ENCODE results near the gene BCS1L. TPM values are rescaled to one million over a fixed set of nuclear protein-coding genes. Genes with fewer than 3 reads are reported as not detected.
"Not testable (repeated sequence)": the region's sequence is repeated elsewhere in the genome, so short reads cannot be mapped to it uniquely, and the experiment has no call there.

BCS1L gene
- polyA plus RNA-seq, 1 of the 3 experiments (the other 2 are of a cell fraction), result 47.5 TPM

DNA sequence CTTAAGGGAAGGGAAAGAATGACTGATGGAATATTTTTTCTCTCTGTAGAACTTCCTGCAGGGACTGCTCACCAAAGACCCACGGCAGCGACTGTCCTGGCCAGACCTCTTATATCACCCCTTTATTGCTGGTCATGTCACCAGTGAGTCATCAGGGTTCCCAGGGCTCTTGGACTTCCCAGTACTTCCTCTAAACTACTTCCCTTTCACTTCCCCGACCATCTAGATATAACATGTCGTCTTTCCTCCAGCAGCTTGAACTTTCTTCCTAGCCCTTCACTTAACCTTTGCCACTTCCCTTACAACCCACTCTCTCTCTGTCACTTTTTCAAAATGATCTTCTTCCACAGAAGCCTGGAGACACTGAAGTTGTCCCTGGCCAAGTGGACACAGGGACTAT is 19.6 kb downstream of the BCS1L start:
- Histone ChIP-seq H3K9me2 (no peaks in the 10 kb centered on the region), H3F3A (replicated peaks; ENCODE audit: insufficient read depth) (peaks cover 12% of the 10 kb centered on the region), H3K4me3 (ENCODE audit: low read depth in 2 of 2, low read length in 1 of 2) (no peak overlapping the region), H4K20me1 (ENCODE audit: insufficient read depth) (no peaks in the 10 kb centered on the region), H3K79me2 (ENCODE audit: insufficient read depth) (no peaks in the 10 kb centered on the region), H3K4me1 (ENCODE audit: control insufficient read depth in 1 of 2, insufficient read depth in 2 of 2, low read depth in 1 of 2, low read length in 1 of 2) (no peaks in the 10 kb centered on the region), H3K9ac (no peak overlapping the region), H3K4me2 (no peak overlapping the region), H3K27ac (ENCODE audit: low read depth in 2 of 2, low read length in 1 of 2) (no peak overlapping the region), H3K9me3 (no peaks in the 10 kb centered on the region), H3K36me3 (replicated peaks in 1 of 2; ENCODE audit: control insufficient read depth in 1 of 2, insufficient read depth in 2 of 2, low read length in 1 of 2) (peaks cover 41 to 50% of the 10 kb centered on the region in 2 experiments), H3K27me3 (ENCODE audit: insufficient read depth) (no peaks in the 10 kb centered on the region), H2AFZ (ENCODE audit: low read depth) (no peak overlapping the region)
- WGBS (ENCODE audit: low lambda C conversion rate), result 80% methylated on average over 4 of the region's 4 CpGs
- no peak for TF ChIP-seq POLR2AphosphoS5 (IDR thresholded peaks at IDR 0.05; ENCODE audit: low read depth, low read length)
- TF ChIP-seq ELF1 (IDR thresholded peaks at IDR 0.05), result no peak
- TF ChIP-seq NFIC (IDR thresholded peaks at IDR 0.05; ENCODE audit: borderline replicate concordance), result no peak
- no peak for TF ChIP-seq JUND (IDR thresholded peaks at IDR 0.05)
- no peak for TF ChIP-seq FOXM1 (IDR thresholded peaks at IDR 0.05; ENCODE audit: low read depth)
- no peak for TF ChIP-seq CHD2 (IDR thresholded peaks at IDR 0.05; ENCODE audit: low read length, partially characterized antibody)
- CTCF ChIA-PET, result interaction anchor here (1.3 kb wide), 1 partner anchor 32 kb away, joined by 4 read pairs; the partner anchor contains the start of gene TTLL4
- no peak for DNase-seq
- POLR2A ChIA-PET, result no interaction called here

DNA sequence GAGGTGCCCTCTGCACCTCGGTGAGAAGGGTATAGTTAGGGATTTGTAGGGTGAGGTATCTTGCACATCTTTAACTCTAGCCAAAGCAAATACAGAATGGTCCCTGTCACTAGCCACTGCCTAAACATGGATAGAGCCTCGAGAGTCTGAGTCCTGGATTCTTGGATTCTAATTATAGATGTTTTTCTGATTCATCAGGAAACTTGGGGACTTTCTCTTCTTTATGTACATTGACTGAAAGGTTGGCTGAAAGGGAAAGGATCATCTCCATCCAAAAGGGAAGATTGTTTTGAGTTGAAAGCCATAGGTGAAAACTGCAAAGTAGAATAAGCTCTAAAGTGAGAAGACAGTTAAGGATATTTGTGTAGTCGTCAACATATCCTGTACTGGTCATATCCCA is 20.6 kb downstream of the BCS1L start:
- Histone ChIP-seq H3K4me1 (ENCODE audit: control insufficient read depth in 1 of 2, insufficient read depth in 2 of 2, low read depth in 1 of 2, low read length in 1 of 2) (no peaks in the 10 kb centered on the region), H3K9ac (no peak overlapping the region), H3K9me3 (no peaks in the 10 kb centered on the region), H2AFZ (ENCODE audit: low read depth) (no peak overlapping the region), H3K27me3 (ENCODE audit: insufficient read depth) (no peaks in the 10 kb centered on the region), H3K9me2 (no peaks in the 10 kb centered on the region), H3K79me2 (ENCODE audit: insufficient read depth) (no peaks in the 10 kb centered on the region), H4K20me1 (ENCODE audit: insufficient read depth) (no peaks in the 10 kb centered on the region), H3F3A (replicated peaks; ENCODE audit: insufficient read depth) (peaks cover 12% of the 10 kb centered on the region), H3K4me2 (no peak overlapping the region), H3K36me3 (replicated peaks in 1 of 2; ENCODE audit: control insufficient read depth in 1 of 2, insufficient read depth in 2 of 2, low read length in 1 of 2) (peaks cover 40 to 44% of the 10 kb centered on the region in 2 experiments), H3K27ac (ENCODE audit: low read depth in 2 of 2, low read length in 1 of 2) (no peak overlapping the region), H3K4me3 (ENCODE audit: low read depth in 2 of 2, low read length in 1 of 2) (no peak overlapping the region)
- WGBS (ENCODE audit: low lambda C conversion rate), result 79% methylated on average over 3 of the region's 3 CpGs
- TF ChIP-seq TCF12 (IDR thresholded peaks at IDR 0.05), result no peak
- TF ChIP-seq IRF3 (IDR thresholded peaks at IDR 0.05; ENCODE audit: low read depth, low read length), result no peak
- no peak for TF ChIP-seq NFIC (IDR thresholded peaks at IDR 0.05; ENCODE audit: borderline replicate concordance)
- no peak for TF ChIP-seq SIN3A (IDR thresholded peaks at IDR 0.05; ENCODE audit: borderline replicate concordance, low read depth, low read length)
- no peak for TF ChIP-seq ELF1 (IDR thresholded peaks at IDR 0.05)
- no peak for TF ChIP-seq POLR2AphosphoS5 (IDR thresholded peaks at IDR 0.05; ENCODE audit: low read depth, low read length)
- DNase-seq, result no peak
- ChIA-PET CTCF (no interaction called here), POLR2A (no interaction called here)

DNA sequence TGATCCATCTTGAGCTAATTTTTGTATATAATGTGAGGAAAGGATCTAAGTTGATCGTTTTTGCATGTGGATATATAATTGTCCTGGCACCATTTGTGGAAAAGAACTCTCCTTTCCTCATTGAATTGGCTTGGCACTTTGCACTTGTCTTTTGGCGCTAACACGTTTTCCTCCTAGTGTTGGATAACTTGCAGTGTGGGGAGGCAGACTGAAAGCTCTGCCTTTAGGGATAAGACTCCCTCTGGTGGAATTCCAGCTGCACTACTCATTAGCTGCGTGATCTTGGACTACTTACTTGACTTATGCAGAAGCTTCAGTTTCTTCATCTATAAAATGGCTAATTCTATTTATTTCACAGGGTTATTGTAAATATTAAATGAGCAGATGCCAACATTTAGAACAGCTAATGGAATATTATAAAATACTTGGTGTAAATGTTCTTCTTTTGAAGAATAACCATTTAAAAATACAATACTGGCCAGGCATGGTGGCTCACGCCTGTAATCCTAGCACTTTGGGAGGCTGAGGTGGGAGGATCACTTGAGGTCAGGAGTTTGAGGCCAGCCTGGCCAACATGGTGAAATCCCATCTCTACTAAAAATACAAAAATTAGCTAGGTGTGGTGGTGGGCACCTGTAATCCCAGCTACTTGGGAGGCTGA is 28.0 kb downstream of the BCS1L start:
- TF ChIP-seq MXI1 (IDR thresholded peaks at IDR 0.05; ENCODE audit: low read depth, low read length) (peak; percentile 43; the same call in 1 of the 2 replicates), SMC3 (IDR thresholded peaks at IDR 0.05; ENCODE audit: low read depth, low read length) (peak; percentile 84), RAD21 (IDR thresholded peaks at IDR 0.05; ENCODE audit: low read length) (peak; percentile 72), CHD2 (IDR thresholded peaks at IDR 0.05; ENCODE audit: low read length, partially characterized antibody) (peak; percentile 21)
- TF ChIP-seq, protein P1, sequence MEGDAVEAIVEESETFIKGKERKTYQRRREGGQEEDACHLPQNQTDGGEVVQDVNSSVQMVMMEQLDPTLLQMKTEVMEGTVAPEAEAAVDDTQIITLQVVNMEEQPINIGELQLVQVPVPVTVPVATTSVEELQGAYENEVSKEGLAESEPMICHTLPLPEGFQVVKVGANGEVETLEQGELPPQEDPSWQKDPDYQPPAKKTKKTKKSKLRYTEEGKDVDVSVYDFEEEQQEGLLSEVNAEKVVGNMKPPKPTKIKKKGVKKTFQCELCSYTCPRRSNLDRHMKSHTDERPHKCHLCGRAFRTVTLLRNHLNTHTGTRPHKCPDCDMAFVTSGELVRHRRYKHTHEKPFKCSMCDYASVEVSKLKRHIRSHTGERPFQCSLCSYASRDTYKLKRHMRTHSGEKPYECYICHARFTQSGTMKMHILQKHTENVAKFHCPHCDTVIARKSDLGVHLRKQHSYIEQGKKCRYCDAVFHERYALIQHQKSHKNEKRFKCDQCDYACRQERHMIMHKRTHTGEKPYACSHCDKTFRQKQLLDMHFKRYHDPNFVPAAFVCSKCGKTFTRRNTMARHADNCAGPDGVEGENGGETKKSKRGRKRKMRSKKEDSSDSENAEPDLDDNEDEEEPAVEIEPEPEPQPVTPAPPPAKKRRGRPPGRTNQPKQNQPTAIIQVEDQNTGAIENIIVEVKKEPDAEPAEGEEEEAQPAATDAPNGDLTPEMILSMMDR (IDR thresholded peaks at IDR 0.05), result peak; percentile 83
- not testable (repeated sequence) for H3K79me2 ChIP-seq (ENCODE audit: insufficient read depth); H3K9me2 ChIP-seq; H3K27ac ChIP-seq (ENCODE audit: low read depth in 2 of 2, low read length in 1 of 2); H3K9ac ChIP-seq; H3K4me1 ChIP-seq (ENCODE audit: control insufficient read depth in 1 of 2, insufficient read depth in 2 of 2, low read depth in 1 of 2, low read length in 1 of 2); H3K27me3 ChIP-seq (ENCODE audit: insufficient read depth); H3K4me2 ChIP-seq; H4K20me1 ChIP-seq (ENCODE audit: insufficient read depth); H2AFZ ChIP-seq (ENCODE audit: low read depth); H3K9me3 ChIP-seq; H3K4me3 ChIP-seq (ENCODE audit: low read depth in 2 of 2, low read length in 1 of 2)
- H3F3A ChIP-seq (replicated peaks; ENCODE audit: insufficient read depth), result peaks cover 23% of the 10 kb centered on the region
- peak; percentile 65 for DNase-seq
- WGBS (ENCODE audit: low lambda C conversion rate), result 45% methylated on average over 5 of the region's 5 CpGs
- H3K36me3 ChIP-seq (replicated peaks in 1 of 2; ENCODE audit: control insufficient read depth in 1 of 2, insufficient read depth in 2 of 2, low read length in 1 of 2), result peaks cover 48 to 49% of the 10 kb centered on the region in 2 experiments
- ChIA-PET POLR2A (interaction anchor here (1.3 kb wide), 1 partner anchor 28 kb away, joined by 7 read pairs; the partner anchor contains the start of genes BCS1L and ZNF142), CTCF (interaction anchor here (0.5 to 3.9 kb wide), 32 partner anchors 10 to 606 kb away, joined by 3 to 40 read pairs (median 4); partner anchors contain the start of genes BCS1L, RNF25, STK36 and TTLL4)
